Gastroesophageal sphincter (tissue), 4 donors: ENCODE measurements around the gene PIAS2. TPM values are rescaled to one million over a fixed set of nuclear protein-coding genes. Genes with fewer than 3 reads are reported as not detected.

Experiments
- ATAC-seq: fragments of 150-250 bp; one replicate; pipeline ENCODE4 v1.9.1; 2016; ENCODE audit warnings: mild to moderate bottlenecking, moderate library complexity
- H3K27ac ChIP-seq, 4 donors: fragments of 200-600 bp; sonication (generic) in 3 of 4; 1 replicate in 3 of 4; 2 replicates in 1 of 4; pipeline ENCODE4 v1.5.1; 2016 to 2019
- H3K27me3 ChIP-seq: fragments of 200-600 bp; sonication (generic); one replicate; pipeline ENCODE4 v1.5.1; 2019
- H3K36me3 ChIP-seq, 2 donors: fragments of 200-600 bp; sonication (generic); one replicate each; pipeline ENCODE4 v1.5.1; 2019; ENCODE audit warnings: control low read depth in 1 of 2
- H3K4me1 ChIP-seq, 3 donors: fragments of 200-600 bp; sonication (generic); 1 replicate in 2 of 3; 2 replicates in 1 of 3; pipeline ENCODE4 v1.5.1; 2016 to 2019; ENCODE audit warnings: control low read depth in 2 of 3
- H3K4me3 ChIP-seq, 2 donors: fragments of 200-600 bp; sonication (generic); one replicate each; pipeline ENCODE4 v1.5.1; 2019; ENCODE audit warnings: mild to moderate bottlenecking in 1 of 2, moderate library complexity in 1 of 2
- H3K9me3 ChIP-seq, 3 donors: fragments of 200-600 bp; sonication (generic); one replicate each; pipeline ENCODE4 v1.5.1; 2017 to 2019; ENCODE audit warnings: control low read depth in 2 of 3
- CTCF ChIP-seq, 4 experiments: fragments of 200-600 bp in 2 of 4; fragments of 450-650 bp in 2 of 4; sonication (generic) in 1 of 4; IDR thresholded peaks; one replicate each; pipeline ENCODE4 v1.5.1; 2017 to 2019; ENCODE audit warnings: antibody characterized with exemption in 4 of 4, mild to moderate bottlenecking in 2 of 4, moderate library complexity in 2 of 4
- EP300 ChIP-seq: sonication (generic); formaldehyde crosslinking; IDR thresholded peaks from one replicate; pipeline ENCODE4 v1.6.1; 2017; ENCODE audit warnings: antibody characterized with exemption, mild to moderate bottlenecking
- POLR2A ChIP-seq, 2 donors: fragments of 450-650 bp; IDR thresholded peaks; one replicate each; pipeline ENCODE4 v1.6.1; 2017; ENCODE audit warnings: antibody characterized with exemption in 2 of 2, mild to moderate bottlenecking in 2 of 2, moderate library complexity in 1 of 2
- POLR2AphosphoS5 ChIP-seq: sonication (generic); formaldehyde crosslinking; IDR thresholded peaks from one replicate; pipeline ENCODE4 v1.6.1; 2017; ENCODE audit warnings: antibody characterized with exemption
- WGBS, 2 donors: methylation state at CpG; one replicate each; pipeline ENCODE4 v1.1.5; 2018; ENCODE audit warnings: low coverage in 1 of 2; 5-methylcytosine and 5-hydroxymethylcytosine counted together
- total RNA-seq, 4 donors: library from RNA; depleted of rRNA; stranded (reverse); fragments of >200 nt; gene quantifications; one replicate each; pipeline ENCODE4 v1.1.0, GENCODE V29; 2016

The PIAS2 gene
- total RNA-seq, 4 donors from 2014 or later: 26.4 to 31.0 (median 28.1) TPM

GRCh38 chr18:46891742-46892214, 25.5 kb downstream of the PIAS2 start:
- Histone ChIP-seq H3K27ac (no peak overlapping the region), H3K4me3 (no peak overlapping the region), H3K36me3 (peaks cover 0 to 27% of the 10 kb centered on the region in 2 donors), H3K9me3 (peaks cover 0 to 19% (median 0%) of the 10 kb centered on the region in 3 donors), H3K4me1 (peaks cover 0 to 6% (median 0%) of the 10 kb centered on the region in 3 donors), H3K27me3 (no peaks in the 10 kb centered on the region)
- WGBS, 2 donors: 69 to 76% methylated on average over 3 of the region's 3 CpGs
- TF ChIP-seq EP300 (no peak), POLR2A (IDR thresholded peaks at IDR 0.05) (no peak), CTCF (IDR thresholded peaks at IDR 0.05) (no peak), POLR2AphosphoS5 (no peak)
- ATAC-seq: no peak

DNA sequence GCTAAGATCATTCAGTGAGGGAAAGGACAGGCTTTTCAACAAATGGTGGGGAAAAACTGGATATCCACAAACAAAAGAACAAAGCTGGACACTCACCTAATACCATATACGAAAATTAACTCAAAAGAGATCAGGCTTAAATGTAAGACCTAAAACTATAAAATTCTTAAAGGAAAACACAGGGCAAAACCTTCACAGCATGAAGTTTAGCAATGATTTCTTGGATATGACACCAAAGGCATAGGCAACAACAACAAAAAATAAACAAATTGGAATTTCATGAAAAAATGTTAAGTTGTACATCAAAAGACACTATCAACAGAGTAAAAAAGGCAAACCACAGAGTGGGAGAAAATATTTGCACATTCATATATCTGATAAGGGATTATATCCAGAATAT, 28.3 kb downstream of the PIAS2 start:
- Histone ChIP-seq H3K4me3 (no peak overlapping the region), H3K27me3 (no peaks in the 10 kb centered on the region), H3K36me3 (peaks cover 0 to 27% of the 10 kb centered on the region in 2 donors), H3K4me1 (no peaks in the 10 kb centered on the region), H3K27ac (no peak overlapping the region), H3K9me3 (peaks cover 0 to 19% (median 0%) of the 10 kb centered on the region in 3 donors)
- ATAC-seq: no peak
- WGBS, 2 donors: 83 to 100% methylated on average over 1 of the region's 1 CpG
- TF ChIP-seq EP300: no peak

DNA sequence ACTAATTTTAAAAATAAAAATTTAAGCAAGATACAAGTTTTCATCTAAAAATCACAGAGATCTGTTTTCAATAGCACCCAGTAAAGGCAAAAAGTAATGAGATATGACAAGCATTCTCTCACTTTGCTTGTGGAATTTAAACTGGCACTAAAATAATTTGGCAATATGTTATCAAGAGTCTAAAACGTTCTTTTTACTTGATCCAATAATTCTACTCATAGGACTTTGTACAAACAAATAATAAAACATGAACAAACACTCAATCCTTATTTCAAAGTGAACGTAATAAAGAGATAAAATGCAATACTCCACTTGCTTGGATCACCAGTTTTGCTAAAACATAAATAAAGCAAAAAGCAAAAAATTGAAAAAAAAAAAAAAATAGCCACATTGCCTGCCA, 30.4 kb downstream of the PIAS2 start:
- peaks cover 0 to 27% of the 10 kb centered on the region in 2 donors for H3K36me3 ChIP-seq
- no peak for TF ChIP-seq POLR2AphosphoS5
- no peak for TF ChIP-seq CTCF (IDR thresholded peaks at IDR 0.05)
- no peak for TF ChIP-seq POLR2A (IDR thresholded peaks at IDR 0.05)
- no peak for TF ChIP-seq EP300
- no peak overlapping the region for H3K27ac ChIP-seq
- no peak overlapping the region for H3K4me3 ChIP-seq
- WGBS, 2 donors: 38 to 67% methylated on average over 1 to 2 of the region's 2 CpGs
- H3K9me3 ChIP-seq: peaks cover 0 to 19% (median 0%) of the 10 kb centered on the region in 3 donors
- no peaks in the 10 kb centered on the region for H3K27me3 ChIP-seq
- no peak for ATAC-seq
- no peaks in the 10 kb centered on the region for H3K4me1 ChIP-seq

DNA sequence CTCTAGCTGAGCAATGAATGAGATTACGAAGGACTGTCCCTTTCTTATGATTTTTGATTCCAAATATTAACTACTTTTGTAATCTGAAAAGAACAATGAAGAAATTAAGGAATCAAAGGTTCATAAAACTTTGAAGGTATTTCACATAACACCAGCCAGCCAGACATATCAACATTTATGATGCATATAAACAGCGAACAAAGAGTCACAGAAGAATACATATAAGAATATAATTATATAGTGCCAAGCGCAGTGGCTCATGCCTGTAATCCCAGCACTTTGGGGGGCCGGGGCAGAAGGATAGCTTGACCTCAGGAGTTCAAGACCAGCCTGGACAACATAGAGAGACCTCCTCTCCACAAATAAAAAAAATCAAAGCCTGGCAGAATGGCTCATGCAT, 34.1 kb downstream of the PIAS2 start:
- no peaks in the 10 kb centered on the region for H3K4me1 ChIP-seq
- no peak for ATAC-seq

DNA sequence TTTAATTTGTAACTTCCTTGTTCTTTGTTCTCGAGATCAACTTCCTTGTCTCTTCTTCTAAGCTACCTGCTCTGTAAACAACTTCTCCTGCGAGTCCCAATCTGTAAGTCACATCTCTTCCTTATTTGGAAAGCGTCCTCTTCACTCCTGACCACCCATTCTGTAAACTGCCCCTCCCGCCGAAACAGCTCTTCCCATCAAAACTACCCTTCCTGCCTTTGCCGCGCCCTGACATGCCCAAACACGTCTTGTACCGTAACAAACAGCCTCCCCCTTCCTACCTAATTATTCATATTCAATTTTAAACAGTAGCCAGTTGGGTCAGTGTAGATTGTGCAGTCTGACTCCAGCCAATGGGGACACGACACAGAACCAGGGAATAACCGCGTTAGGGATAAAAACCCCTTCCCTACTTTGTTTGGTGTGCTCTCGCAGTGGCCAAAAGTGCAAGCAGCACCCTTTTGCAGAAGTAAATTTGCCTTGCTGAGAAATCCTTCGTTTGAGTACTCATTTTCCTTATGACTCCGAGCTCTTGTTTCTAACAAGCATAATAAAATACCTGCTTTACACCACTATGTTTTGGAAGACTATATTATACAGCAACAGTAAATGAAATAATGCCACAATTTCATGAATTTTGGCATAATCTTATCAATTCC, 39.8 kb downstream of the PIAS2 start:
- Histone ChIP-seq H3K36me3 (peaks cover 0 to 14% of the 10 kb centered on the region in 2 donors), H3K9me3 (peaks cover 0 to 8% (median 0%) of the 10 kb centered on the region in 3 donors), H3K4me1 (no peaks in the 10 kb centered on the region), H3K4me3 (no peak overlapping the region), H3K27ac (no peak overlapping the region), H3K27me3 (no peaks in the 10 kb centered on the region)
- WGBS, 2 donors: 93 to 96% methylated on average over 12 to 15 of the region's 15 CpGs
- no peak for ATAC-seq
- TF ChIP-seq EP300 (no peak), CTCF (IDR thresholded peaks at IDR 0.05) (no peak), POLR2A (IDR thresholded peaks at IDR 0.05) (no peak), POLR2AphosphoS5 (no peak)

More for the DNA sequence above, 34.1 kb downstream of the PIAS2 start:
- TF ChIP-seq EP300 (no peak), CTCF (IDR thresholded peaks at IDR 0.05) (no peak)
- 97 to 98% methylated on average over 3 to 4 of the region's 4 CpGs for WGBS, 2 donors
- Histone ChIP-seq H3K27me3 (no peaks in the 10 kb centered on the region), H3K36me3 (peaks cover 0 to 9% of the 10 kb centered on the region in 2 donors), H3K4me3 (no peak overlapping the region), H3K9me3 (peaks cover 0 to 5% (median 0%) of the 10 kb centered on the region in 3 donors), H3K27ac (no peak overlapping the region)
